Cardiac fibroblast (primary cell): ENCODE data around the gene STAT6.
A peak's percentile ranks its signal among the peaks of the same experiment; 100 is the strongest.

Experiments used
- DNase-seq, 2 donors: peaks; one replicate each; pipeline versions ENCODE4 v3.0.0 to v3.0.0-alpha.2; 2010; ENCODE audit warnings: low read depth in 2 of 2
- H3K4me3 ChIP-seq, 2 donors: replicated peaks in 1 of 2; 1 replicate in 1 of 2; 2 replicates in 1 of 2; pipeline ENCODE4 v1.5.1; 2011; ENCODE audit warnings: low read depth in 2 of 2, low read length in 2 of 2, mild to moderate bottlenecking in 2 of 2, moderate library complexity in 1 of 2
- TF ChIP-seq, protein P1 (sequence below): IDR thresholded peaks from one replicate; pipeline ENCODE4 v1.5.1; 2011; ENCODE audit warnings: low read depth, mild to moderate bottlenecking, low read length, inconsistent platforms

Gene STAT6

DNA sequence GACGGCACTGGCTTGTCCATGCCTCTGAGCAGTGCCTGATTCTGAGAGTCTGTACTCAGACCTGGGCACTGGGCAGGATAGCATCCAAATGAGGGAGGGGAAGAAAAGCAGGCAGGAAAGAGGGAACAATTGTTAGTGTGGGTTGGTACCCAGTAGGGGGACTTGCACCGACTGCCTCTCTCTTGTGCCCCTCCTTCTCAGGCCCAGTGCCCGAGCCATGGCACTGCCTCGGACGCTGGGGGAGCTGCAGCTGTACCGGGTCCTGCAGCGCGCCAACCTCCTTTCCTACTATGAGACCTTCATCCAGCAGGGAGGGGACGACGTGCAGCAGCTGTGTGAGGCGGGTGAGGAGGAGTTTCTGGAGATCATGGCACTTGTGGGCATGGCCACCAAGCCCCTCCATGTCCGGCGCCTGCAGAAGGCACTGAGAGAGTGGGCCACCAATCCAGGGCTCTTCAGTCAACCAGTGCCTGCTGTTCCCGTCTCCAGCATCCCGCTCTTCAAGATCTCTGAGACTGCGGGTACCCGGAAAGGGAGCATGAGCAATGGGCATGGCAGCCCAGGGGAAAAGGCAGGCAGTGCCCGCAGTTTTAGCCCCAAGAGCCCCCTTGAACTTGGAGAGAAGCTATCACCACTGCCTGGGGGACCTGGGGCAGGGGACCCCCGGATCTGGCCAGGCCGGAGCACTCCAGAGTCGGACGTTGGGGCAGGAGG lies 20.1 kb downstream of the STAT6 start:
- peak overlapping the region; percentile 89 to 93 for H3K4me3 ChIP-seq
- TF ChIP-seq, protein P1, sequence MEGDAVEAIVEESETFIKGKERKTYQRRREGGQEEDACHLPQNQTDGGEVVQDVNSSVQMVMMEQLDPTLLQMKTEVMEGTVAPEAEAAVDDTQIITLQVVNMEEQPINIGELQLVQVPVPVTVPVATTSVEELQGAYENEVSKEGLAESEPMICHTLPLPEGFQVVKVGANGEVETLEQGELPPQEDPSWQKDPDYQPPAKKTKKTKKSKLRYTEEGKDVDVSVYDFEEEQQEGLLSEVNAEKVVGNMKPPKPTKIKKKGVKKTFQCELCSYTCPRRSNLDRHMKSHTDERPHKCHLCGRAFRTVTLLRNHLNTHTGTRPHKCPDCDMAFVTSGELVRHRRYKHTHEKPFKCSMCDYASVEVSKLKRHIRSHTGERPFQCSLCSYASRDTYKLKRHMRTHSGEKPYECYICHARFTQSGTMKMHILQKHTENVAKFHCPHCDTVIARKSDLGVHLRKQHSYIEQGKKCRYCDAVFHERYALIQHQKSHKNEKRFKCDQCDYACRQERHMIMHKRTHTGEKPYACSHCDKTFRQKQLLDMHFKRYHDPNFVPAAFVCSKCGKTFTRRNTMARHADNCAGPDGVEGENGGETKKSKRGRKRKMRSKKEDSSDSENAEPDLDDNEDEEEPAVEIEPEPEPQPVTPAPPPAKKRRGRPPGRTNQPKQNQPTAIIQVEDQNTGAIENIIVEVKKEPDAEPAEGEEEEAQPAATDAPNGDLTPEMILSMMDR: peak; percentile 18

GRCh38 chr12:57090490-57090889 lies 20.7 kb downstream of the STAT6 start:
- no peak for DNase-seq
- H3K4me3 ChIP-seq: peak overlapping the region; percentile 89 to 93
- TF ChIP-seq, protein P1: no peak

More for the DNA sequence above, 20.1 kb downstream of the STAT6 start:
- DNase-seq: peak in 1 of 2 donors; percentile 49

GRCh38 chr12:57089271-57090245 lies 21.6 kb downstream of the STAT6 start:
- peak; percentile 69 to 85 for DNase-seq
- TF ChIP-seq, protein P1: no peak
- peak overlapping the region; percentile 89 to 93 for H3K4me3 ChIP-seq

DNA sequence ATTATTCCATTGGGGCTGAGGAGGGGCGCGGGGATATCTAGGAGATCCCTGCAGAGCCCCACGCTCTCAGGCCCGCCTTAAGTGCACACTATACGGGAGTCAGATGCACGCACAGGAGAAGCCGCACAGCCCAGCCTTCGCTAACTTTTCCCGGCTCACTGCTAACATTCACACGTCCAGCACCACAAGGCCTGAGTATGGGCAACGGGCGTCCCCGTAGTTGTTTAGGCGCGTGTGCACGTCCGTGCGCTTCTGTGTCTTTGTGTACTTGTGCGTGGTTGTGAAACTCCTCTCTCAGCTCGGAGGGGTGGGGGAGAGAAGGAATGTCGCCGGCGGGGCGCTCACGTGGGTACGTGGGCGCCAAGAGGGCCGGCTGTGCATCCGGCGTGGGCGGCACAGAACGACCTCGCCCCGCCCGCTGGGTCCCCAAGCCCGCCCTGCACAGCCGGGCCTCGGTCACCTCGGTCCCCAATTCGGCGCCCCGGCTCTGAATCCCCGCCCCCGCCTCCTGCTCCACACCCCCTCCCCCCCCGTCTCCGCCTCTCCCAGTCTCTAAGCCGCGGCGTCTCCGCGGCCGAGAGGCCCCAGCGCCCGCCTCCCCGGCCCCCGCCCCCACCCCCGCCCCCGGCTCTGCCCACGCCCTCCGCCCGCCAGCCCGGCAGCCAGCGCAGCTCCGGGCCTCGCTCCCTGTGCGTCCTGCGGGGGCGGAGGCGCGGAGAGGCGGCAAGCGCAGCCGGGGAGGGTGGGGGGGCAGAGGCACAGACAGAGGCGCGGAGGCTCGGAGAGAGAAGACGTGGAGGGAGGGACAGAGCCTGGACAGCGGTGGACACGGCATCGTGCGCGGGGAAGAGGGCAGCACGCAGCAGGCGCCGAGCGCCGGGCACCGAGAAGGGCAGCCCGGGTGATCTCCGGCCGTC lies 22.6 kb downstream of the STAT6 start, which contains the start of gene NAB2:
Gene NAB2 (plus strand): TSS at position 761 of the 917 bp plus-strand sequence. CDS start 158 bp downstream, outside the sequence.
- H3K4me3 ChIP-seq: peak within 1 kb of the TSS; percentile 89 to 93
- TF ChIP-seq, protein P1: no peak
- peak; percentile 97 to 99 for DNase-seq

GRCh38 chr12:57087691-57088353 lies 23.3 kb downstream of the STAT6 start:
- H3K4me3 ChIP-seq: peak overlapping the region; percentile 57 to 72
- peak; percentile 94 to 99 for DNase-seq
- TF ChIP-seq, protein P1: no peak
